WTC11 (cell line): ENCODE results near the gene FAM135A.

ENCODE experiments used
- TF ChIP-seq, protein P1 (sequence below): sonication (generic); formaldehyde crosslinking; IDR thresholded peaks from 2 replicates; pipeline ENCODE4 v1.8.0; 2022; ENCODE audit warnings: mild to moderate bottlenecking, missing genetic modification reagents
- TF ChIP-seq, protein P2 (sequence below): sonication (generic); formaldehyde crosslinking; IDR thresholded peaks from 2 replicates; pipeline ENCODE4 v1.8.1; 2023; ENCODE audit warnings: mild to moderate bottlenecking, missing genetic modification reagents
- TF ChIP-seq, protein P3 (sequence below): sonication (generic); formaldehyde crosslinking; IDR thresholded peaks from 2 replicates; pipeline ENCODE4 v1.8.1; 2022; ENCODE audit warnings: low read depth, missing genetic modification reagents, borderline replicate concordance
- TF ChIP-seq, protein P4 (sequence below): fragments of 200-600 bp; IDR thresholded peaks from 2 replicates; pipeline ENCODE4 v1.8.0; 2022; ENCODE audit warnings: antibody characterized with exemption
- TF ChIP-seq, protein P5 (sequence below): sonication (generic); formaldehyde crosslinking; IDR thresholded peaks from 2 replicates; pipeline ENCODE4 v1.8.0; 2022; ENCODE audit warnings: mild to moderate bottlenecking, missing genetic modification reagents

DNA sequence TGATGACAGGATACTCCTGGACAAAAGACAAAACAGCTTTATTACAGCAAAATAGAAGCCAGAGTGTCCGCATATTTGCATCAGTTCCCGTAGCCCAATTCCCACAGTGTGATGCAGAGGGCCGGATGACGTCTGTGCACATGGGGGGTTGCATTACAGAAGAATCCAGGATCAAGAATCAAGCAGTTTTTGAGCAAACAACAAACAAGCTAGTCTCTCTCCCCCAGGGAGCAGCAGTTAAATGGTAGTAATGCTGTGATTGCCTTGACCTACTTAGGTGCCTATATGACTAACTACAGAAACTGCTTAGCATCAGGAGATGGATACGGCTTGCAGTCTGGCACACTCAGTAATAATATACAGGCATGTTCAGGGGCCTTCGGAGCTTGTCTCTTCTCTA is 150.2 kb downstream of the FAM135A start:
- TF ChIP-seq, protein P1, sequence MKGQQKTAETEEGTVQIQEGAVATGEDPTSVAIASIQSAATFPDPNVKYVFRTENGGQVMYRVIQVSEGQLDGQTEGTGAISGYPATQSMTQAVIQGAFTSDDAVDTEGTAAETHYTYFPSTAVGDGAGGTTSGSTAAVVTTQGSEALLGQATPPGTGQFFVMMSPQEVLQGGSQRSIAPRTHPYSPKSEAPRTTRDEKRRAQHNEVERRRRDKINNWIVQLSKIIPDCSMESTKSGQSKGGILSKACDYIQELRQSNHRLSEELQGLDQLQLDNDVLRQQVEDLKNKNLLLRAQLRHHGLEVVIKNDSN = no peak
- TF ChIP-seq, protein P2, sequence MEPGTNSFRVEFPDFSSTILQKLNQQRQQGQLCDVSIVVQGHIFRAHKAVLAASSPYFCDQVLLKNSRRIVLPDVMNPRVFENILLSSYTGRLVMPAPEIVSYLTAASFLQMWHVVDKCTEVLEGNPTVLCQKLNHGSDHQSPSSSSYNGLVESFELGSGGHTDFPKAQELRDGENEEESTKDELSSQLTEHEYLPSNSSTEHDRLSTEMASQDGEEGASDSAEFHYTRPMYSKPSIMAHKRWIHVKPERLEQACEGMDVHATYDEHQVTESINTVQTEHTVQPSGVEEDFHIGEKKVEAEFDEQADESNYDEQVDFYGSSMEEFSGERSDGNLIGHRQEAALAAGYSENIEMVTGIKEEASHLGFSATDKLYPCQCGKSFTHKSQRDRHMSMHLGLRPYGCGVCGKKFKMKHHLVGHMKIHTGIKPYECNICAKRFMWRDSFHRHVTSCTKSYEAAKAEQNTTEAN (CRISPR knock-in tag) = no peak
- TF ChIP-seq, protein P3, sequence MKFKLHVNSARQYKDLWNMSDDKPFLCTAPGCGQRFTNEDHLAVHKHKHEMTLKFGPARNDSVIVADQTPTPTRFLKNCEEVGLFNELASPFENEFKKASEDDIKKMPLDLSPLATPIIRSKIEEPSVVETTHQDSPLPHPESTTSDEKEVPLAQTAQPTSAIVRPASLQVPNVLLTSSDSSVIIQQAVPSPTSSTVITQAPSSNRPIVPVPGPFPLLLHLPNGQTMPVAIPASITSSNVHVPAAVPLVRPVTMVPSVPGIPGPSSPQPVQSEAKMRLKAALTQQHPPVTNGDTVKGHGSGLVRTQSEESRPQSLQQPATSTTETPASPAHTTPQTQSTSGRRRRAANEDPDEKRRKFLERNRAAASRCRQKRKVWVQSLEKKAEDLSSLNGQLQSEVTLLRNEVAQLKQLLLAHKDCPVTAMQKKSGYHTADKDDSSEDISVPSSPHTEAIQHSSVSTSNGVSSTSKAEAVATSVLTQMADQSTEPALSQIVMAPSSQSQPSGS (CRISPR knock-in tag) = no peak
- TF ChIP-seq, protein P4, sequence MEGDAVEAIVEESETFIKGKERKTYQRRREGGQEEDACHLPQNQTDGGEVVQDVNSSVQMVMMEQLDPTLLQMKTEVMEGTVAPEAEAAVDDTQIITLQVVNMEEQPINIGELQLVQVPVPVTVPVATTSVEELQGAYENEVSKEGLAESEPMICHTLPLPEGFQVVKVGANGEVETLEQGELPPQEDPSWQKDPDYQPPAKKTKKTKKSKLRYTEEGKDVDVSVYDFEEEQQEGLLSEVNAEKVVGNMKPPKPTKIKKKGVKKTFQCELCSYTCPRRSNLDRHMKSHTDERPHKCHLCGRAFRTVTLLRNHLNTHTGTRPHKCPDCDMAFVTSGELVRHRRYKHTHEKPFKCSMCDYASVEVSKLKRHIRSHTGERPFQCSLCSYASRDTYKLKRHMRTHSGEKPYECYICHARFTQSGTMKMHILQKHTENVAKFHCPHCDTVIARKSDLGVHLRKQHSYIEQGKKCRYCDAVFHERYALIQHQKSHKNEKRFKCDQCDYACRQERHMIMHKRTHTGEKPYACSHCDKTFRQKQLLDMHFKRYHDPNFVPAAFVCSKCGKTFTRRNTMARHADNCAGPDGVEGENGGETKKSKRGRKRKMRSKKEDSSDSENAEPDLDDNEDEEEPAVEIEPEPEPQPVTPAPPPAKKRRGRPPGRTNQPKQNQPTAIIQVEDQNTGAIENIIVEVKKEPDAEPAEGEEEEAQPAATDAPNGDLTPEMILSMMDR = no peak
- TF ChIP-seq, protein P5, sequence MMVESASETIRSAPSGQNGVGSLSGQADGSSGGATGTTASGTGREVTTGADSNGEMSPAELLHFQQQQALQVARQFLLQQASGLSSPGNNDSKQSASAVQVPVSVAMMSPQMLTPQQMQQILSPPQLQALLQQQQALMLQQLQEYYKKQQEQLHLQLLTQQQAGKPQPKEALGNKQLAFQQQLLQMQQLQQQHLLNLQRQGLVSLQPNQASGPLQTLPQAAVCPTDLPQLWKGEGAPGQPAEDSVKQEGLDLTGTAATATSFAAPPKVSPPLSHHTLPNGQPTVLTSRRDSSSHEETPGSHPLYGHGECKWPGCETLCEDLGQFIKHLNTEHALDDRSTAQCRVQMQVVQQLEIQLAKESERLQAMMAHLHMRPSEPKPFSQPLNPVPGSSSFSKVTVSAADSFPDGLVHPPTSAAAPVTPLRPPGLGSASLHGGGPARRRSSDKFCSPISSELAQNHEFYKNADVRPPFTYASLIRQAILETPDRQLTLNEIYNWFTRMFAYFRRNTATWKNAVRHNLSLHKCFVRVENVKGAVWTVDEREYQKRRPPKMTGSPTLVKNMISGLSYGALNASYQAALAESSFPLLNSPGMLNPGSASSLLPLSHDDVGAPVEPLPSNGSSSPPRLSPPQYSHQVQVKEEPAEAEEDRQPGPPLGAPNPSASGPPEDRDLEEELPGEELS (CRISPR knock-in tag) = no peak
